Activated CD8-positive, alpha-beta memory T cell treated with anti-CD3 and anti-CD28 coated beads for 48 hours (primary cell): ENCODE measurements around the gene P2RY6.

Experiments
- DNase-seq, 3 experiments: peaks; one replicate each; pipeline ENCODE4 v3.0.0-alpha.2; 2020; ENCODE audit warnings: low read depth in 2 of 3, low spot score in 2 of 3

Gene P2RY6

GRCh38 chr11:73314117-73314961 is 42.2 kb downstream of the P2RY6 start:
- DNase-seq: no peak

GRCh38 chr11:73315293-73316020 is 43.3 kb downstream of the P2RY6 start:
- DNase-seq: no peak

- DNase-seq: no peak
These were observed 44.3 kb downstream of the P2RY6 start for GRCh38 chr11:73316422-73316821.

GRCh38 chr11:73317373-73317772 is 45.2 kb downstream of the P2RY6 start:
- no peak for DNase-seq

- no peak for DNase-seq
These were observed 45.7 kb downstream of the P2RY6 start for GRCh38 chr11:73317803-73318202.

GRCh38 chr11:73318501-73319011 is 46.4 kb downstream of the P2RY6 start:
- DNase-seq: no peak

- no peak for DNase-seq
These were observed 48.8 kb downstream of the P2RY6 start for GRCh38 chr11:73320763-73321603.

GRCh38 chr11:73321604-73322381 is 49.7 kb downstream of the P2RY6 start:
- no peak for DNase-seq

GRCh38 chr11:73322382-73323306 is 50.5 kb downstream of the P2RY6 start:
- DNase-seq: no peak

- no peak for DNase-seq
These were observed 51.3 kb downstream of the P2RY6 start for GRCh38 chr11:73323464-73323863.

- no peak for DNase-seq
These were observed 52.0 kb downstream of the P2RY6 start for GRCh38 chr11:73324116-73324515.

GRCh38 chr11:73324665-73325035 is 52.5 kb downstream of the P2RY6 start:
- no peak for DNase-seq

- DNase-seq: no peak
These were observed 53.2 kb downstream of the P2RY6 start for GRCh38 chr11:73325036-73325981.

GRCh38 chr11:73326929-73327811 is 55.0 kb downstream of the P2RY6 start:
- DNase-seq: no peak

- DNase-seq: no peak
These were observed 55.8 kb downstream of the P2RY6 start for GRCh38 chr11:73327812-73328364.

GRCh38 chr11:73330569-73331093 is 58.5 kb downstream of the P2RY6 start:
- no peak for DNase-seq
